ENCODE measurements around the gene KCNE1.

DNA sequence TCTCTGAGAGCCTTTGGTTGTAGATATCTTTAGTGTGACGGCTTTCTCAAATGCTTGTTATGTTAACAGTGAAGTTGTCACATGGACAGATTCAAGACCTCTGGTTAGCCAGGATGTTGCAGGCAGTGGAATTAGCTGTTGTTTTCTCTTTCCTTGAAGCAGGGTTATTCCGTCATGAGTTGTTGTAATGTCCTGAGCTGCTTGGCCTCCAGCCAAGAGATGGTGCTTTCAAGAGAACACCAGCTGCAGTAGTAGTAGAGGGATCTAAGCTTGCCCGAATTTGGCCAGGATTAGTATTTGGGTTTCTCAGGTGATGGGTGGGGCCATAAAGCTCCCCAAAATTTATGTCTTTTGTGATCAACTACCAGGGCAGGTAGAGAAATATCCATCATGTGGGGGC is 13.4 kb downstream of the KCNE1 start:
- no peak for TF ChIP-seq MIXL1 (CRISPR knock-in tag; IDR thresholded peaks at IDR 0.05)
- TF ChIP-seq, protein P1, sequence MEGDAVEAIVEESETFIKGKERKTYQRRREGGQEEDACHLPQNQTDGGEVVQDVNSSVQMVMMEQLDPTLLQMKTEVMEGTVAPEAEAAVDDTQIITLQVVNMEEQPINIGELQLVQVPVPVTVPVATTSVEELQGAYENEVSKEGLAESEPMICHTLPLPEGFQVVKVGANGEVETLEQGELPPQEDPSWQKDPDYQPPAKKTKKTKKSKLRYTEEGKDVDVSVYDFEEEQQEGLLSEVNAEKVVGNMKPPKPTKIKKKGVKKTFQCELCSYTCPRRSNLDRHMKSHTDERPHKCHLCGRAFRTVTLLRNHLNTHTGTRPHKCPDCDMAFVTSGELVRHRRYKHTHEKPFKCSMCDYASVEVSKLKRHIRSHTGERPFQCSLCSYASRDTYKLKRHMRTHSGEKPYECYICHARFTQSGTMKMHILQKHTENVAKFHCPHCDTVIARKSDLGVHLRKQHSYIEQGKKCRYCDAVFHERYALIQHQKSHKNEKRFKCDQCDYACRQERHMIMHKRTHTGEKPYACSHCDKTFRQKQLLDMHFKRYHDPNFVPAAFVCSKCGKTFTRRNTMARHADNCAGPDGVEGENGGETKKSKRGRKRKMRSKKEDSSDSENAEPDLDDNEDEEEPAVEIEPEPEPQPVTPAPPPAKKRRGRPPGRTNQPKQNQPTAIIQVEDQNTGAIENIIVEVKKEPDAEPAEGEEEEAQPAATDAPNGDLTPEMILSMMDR (CRISPR knock-in tag; IDR thresholded peaks at IDR 0.05), result no peak
